Hematopoietic multipotent progenitor cell treated with erythropoietin and hydrocortisone succinate and interleukin-3 and kit ligand, for 15 days (in vitro differentiated cells): ENCODE data around the gene DMAC2L.

Experiments
- DNase-seq: peaks from one replicate; pipeline ENCODE4 v3.0.0-alpha.2; 2015; ENCODE audit warnings: low spot score

Gene DMAC2L

DNA sequence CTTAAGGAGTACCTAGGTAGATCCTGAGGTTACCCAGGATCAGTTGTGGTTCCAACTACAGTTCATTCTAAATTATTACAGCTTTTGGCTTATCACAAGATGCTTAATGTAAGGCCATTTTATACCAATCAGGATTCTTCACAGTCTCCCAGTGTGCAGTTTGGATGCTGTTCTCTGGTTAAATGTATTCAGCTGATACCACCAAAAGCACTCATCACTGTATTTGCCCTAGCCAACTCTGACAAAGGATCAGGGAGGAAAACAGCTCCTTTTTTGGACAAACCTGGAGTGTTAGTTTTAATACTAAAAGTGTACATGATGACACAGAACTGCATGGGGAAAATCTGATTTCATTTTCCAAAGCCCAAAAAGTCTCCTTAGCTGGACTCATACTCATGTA lies 19.5 kb downstream of the DMAC2L start:
- no peak for DNase-seq

DNA sequence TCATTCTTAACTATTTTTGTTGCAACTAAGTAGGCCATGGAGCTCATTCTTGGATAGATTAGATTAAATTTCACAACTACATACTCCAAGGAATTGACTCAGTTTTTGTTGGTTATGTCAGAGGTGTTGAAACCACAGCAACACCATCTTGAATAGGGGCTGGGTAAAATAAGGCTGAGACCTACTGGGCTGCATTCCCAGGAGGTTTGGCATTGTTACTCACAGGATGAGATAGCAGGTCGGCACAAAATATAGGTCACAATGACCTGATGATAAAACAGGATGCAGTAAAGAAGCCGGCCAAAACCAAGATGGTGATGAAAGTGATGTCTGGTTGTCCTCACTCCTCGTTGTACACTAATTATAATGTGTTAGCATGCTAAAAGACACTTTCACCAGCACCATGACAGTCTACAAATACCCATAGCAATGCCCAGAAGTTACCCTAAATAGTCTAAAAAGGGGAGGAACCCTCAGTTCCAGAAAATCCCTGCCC lies 20.9 kb downstream of the DMAC2L start:
- DNase-seq, result no peak

DNA sequence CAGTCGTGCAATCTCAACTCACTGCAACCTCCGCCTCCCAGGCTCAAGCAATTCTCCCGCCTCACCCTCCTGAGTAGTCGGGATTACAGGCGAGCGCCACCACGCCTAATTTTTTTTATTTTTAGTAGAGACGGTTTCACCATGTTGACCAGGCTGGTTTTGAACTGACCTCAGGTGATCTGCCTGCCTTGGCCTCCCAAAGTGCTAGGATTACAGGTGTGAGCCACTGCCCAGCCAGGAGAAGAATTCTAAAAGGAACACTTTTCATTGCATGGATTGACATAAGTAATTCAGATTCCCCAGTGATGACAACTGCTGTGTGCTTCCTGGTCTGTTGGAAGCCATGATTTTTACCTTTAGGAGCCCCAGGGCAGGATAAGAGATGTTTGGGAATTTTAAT lies 22.1 kb downstream of the DMAC2L start:
- DNase-seq, result no peak

DNA sequence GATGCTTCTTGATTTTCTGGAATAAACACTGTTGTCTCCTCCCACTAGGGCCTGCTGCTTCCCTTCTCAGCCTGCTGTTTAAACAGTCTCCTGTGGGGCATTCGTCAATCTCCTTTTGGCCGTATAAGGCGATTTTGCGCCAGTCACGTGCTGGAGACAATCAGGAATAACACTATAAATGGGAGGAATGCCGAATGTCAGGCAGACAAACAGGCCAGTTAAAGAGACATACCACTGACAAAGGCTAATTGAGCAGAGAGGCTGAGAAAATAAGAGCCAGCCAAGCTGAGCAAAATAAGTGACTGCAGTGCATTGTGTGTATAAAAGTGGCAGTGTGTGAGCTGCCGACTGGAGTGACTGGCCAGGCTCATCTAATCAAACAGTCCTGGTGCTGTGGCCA lies 23.3 kb downstream of the DMAC2L start:
- DNase-seq, result no peak

DNA sequence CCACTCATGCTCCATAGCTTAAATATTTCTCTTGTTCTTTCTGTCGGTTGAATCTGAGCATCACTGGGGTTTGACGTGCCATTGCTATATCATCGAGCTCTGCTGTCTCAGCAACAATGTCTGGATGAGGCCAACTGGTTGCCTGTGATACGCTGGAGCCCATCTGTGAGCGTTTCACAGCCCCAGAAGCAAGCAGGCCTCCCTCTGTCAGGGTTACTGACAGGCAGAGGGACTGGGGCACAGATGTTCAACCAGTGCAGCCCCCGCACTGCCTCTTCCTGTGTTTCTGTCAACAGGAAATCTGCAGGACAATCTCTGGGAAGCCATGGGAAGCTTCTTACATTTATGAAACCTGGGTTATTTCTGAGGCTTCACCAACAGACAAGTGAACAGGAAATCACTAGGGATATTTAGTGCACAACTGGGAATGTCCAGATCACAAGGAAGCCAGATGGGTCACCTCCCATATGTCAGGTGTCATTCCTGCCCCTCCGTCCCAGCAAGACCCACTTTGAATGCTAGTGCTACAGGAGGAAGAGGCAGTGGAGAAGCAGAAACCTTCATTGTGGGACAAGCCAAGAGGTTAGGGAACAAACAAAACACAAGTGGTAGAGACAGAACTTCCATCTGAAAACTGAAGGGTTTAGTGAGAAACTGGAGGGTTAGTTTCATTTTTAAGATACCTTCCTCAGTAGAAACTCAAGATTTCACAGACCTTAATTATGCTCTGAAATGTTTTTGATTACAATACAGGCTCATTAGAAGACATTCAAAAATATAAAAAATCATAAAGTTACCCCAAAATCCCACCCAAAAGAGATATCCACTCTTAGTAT lies 24.1 kb downstream of the DMAC2L start:
- DNase-seq, result peak; percentile 68

DNA sequence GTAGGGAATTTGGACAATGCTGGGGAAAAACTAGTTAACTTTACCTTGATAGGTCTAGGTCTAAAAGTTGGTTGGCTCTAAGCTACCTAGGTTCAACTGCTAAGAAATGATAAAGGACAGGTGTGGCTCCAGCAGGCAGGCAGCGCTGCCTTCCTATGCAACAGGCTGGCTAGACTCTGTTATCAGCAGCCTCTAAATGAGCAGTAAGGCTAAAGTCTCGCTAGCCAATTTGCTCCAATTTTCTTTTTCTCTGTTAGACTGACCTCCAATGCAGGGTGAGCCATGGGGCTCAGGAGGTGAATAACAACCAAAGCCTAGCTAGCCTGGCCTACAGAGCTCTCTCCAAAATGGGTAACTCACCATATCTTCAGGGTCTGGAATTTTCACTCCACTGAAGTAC lies 26.5 kb downstream of the DMAC2L start:
- DNase-seq, result peak; percentile 55

DNA sequence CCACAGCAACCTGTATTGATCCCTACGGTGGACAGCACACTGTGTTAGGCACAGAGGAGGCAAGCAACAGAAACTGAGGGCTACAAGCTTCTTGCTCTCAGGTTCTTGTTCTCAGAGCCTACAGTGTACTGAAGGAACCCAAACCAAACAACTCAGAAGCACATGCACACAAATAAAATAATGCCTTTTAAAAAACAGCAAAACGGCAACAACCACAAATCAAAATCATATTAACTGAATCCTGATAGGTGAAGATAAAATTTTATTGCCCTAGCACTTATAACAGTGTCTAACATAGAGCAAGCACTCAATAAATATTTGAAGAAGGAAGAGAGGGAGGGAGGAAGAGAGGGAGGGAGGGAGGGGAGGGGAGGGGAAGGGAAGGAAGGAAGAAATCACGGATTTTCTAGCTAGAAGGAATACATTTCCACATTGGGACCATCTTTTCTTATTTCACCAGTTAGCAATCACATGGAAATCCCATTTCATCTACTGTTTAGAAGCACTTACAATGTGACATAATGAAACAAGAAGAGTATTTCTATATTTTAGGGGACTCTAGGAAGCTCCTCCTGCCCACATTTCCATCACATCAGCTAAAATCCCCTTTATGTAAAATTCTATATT lies 27.2 kb downstream of the DMAC2L start:
- no peak for DNase-seq

DNA sequence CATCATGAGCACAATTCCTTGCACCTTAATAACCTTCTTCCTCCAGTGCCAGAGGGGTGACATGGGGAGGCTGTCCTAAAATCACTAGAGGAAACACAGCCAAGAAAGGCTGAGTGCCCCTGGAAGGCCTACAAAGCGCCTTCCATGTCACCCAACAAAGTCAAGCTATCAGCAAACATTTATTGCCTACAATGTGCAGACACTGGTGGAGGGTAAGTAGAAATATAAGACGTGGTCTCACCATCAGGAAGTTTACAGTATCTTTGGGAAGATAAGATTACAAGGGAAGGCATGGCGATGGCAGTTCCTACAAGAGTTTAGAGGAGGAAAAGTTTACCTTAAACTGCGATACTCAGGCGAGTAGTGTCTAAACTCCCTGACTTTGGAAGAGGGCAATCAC lies 27.9 kb downstream of the DMAC2L start:
- no peak for DNase-seq

DNA sequence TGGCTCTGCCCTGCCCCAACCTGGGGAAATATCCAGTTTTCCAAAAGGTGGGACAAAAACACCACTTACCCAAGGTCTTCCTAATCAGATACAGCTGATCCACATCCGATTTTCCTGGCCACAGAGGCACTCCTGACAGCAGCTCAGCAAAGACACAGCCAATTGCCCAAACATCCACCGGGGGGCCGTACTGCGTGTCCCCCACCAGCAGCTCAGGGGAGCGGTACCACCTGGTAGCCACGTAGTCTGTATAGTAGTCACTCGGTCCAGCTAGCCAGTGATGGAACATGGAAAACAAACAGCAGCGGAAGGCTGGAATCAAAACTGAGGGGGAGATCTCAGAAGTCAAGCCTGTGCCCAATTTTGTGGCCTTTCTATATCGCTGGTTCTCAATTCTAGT lies 28.8 kb downstream of the DMAC2L start:
- DNase-seq, result peak; percentile 31

DNA sequence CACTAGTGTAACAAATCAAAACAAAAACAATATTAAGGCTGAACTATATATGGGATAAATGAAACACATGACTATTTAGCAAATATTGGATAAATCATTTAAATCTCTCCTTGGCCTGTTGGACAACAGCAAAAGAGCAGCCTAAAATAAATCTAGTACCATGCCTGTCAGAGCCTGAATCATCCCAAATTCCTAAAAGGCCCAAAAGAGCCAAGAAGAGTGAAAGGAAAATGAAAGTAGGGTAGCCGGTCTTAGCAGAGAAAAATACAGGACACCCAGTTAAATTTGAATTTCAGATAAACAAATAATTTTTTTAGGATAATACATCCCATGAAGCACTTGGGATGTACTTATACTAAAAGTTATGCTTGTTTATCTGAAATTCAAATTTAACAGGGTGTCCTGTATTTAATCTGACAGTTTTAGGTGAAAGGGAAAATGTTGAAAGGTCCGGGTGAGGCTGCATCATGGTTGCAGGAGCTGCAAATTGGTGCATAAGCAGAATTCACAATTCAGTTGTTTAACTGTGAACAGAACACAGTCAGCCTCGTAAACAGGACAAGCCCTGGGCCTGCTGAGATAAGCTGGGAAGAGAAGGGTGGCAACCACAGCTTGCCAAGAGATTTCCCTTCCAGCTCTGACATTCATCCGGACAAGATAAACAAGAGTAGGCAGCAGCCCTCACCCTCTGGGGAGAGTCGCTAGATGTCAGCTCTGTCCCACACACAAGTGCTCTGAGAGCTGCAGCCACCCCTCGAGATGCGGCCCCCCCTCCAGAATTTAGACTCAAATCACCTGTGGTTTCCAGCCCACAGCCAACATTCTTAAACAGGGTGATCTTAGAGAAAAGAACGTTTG lies 30.3 kb downstream of the DMAC2L start:
- DNase-seq, result peak; percentile 96

DNA sequence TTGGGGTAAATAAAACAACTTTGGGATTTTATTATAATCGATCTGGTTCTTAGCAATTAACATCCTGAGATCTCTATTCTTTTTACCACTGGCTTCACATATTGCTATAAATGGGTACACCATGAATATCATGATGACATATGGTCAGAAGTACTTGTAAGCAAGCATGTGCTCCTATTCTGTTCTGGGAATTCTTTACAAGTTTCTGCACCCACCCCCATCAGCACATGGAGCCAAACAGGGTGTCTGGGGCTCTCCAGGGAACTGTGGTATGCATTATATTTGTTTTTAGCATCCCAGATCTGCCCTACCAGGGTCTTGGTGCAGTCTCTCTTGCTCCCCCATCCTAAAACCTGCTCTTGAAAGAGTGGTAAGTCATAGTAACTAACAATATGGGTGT lies 31.3 kb downstream of the DMAC2L start:
- peak; percentile 47 for DNase-seq

DNA sequence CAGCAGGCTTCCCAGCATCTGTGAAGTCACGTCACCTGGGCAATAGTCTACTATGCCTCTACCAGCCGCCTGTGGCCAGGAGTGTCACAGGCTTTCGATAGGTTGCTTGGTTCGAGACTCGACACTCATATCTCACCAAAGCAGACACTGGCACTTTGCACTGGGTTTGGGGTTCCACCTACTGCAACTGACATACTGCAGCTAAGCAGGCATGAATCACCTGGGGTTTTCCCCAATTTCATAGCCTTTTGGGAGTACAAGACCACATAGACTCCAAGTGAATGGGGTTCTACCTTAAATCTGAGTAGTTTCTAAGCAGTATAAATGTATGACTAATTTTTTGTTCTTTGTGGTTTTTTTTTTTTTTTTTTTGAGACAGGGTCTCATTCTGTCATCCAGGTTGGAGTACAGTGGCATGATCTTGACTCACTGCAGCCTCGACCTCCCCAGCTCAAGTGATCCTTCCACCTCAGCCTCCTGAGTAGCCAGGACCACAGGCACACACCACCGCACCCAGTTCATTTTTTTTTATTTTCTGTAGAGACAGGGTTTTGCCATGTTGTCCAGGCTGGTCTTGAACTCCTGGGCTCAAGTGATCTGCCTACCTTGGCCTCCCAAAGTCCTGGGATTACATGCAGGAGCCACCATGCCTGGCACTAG lies 32.1 kb downstream of the DMAC2L start:
- peak; percentile 93 for DNase-seq

DNA sequence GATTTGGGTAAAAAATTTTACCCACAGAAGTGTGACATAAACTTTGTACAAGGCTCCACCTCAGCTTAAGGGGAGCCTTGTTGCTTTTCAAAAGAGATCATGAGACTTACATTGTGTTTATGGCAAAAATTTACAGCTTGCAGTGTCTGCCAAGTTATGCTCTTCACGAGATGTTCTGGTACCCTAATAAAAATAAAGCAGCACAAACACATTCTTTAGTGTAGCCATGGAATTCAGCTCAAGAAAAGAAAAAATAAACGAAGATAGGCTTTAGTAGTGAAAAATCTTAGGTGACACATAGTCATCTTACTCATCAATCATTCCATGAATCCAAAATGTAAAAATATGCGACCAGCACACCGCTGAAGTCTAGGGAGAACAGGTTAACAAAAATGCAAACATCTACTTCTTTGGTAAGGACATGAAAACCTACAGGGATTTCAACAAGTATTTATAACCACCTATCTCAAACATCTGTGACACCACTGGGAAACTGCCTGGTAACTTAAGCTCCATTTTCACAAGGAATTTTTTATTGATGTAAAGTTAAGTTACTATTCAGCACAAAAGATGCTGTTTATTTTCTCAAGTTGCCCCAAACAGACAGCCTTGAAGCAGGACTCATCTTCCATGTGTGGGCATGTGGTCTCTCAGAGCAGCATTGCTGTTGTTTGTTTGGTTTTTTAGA lies 32.9 kb downstream of the DMAC2L start:
- peak; percentile 27 for DNase-seq

DNA sequence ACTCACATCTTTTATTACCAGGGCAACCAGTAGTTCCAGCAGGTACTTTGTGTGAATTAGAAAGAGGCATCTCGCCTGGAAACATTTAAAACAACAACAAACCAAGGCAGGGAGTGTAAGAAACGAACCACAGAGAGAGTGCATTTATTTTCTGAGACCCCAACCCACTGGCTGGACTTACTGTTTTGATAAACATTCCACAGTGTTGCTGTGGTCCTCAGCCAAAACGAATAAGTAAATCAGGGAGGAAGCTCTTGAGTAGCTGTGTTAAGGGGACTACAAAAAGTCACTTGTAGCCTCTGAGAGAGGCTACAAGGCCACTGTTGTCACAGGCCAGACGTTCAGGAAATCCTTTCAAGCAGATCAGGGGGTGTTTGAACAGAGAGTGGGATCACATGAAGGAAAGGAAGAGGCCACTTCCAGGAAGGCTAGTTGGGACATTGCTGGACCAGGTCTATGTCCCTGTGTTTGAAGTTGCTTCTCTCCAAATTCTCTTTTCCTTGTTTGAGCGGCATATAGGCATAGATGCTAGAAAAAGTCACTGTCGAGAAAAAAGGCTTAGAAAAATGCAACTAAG lies 33.8 kb downstream of the DMAC2L start:
- no peak for DNase-seq

DNA sequence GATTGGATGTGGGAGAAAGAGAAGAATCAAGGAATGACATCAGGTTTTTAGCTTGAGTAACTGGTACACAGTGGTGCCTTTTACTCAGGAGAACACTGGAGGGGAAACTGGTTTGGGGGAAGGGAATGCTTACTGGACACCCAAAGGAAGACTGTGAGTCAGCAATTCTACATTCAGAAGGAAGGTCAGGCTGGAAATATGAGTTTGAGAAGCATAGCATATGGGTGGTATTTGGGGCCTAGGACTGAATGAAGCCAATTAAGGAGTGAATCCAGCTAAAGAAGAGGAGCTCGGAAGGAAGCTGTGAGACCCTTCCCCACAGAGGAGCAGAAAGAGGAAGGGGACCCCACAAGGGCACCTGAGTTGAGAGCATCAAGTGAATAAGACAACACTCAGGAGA lies 35.4 kb downstream of the DMAC2L start:
- no peak for DNase-seq

DNA sequence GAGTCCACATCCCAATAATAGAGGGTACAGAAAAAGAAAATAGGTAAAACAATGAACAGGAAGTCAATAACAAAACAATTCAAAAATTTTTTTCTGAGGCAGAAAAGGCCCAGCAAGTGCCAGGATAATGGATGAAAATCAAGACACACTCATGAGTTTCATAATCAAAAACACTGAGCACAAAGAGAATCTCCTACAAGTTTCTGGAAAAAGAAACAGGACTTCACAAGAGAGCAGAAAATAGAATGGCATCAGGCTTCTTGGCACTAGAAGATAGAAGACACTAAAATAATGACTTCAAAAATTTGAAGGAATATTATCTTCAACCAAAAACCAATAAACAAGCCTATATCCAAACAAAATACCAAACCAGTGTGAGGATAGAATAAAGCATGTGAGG lies 36.8 kb downstream of the DMAC2L start:
- no peak for DNase-seq

DNA sequence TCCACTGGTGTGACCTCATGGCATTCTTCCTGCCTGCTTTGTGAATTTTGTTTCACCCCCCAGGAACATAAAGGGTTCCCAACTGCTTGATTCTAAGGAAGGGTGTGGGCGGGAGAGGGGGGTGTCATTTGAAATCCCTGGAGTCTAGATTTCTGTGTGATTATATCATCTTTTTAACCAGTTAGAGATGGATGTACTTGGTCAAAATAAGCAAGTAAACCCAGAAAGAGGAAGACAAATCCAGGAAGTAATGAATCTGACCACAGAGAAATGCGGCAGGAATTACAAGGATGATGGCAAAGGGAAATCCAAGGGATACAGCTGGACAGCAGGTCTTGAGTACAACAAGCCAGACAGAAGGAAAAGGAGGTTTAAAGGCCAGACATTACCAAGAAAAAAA lies 38.9 kb downstream of the DMAC2L start:
- DNase-seq, result no peak

DNA sequence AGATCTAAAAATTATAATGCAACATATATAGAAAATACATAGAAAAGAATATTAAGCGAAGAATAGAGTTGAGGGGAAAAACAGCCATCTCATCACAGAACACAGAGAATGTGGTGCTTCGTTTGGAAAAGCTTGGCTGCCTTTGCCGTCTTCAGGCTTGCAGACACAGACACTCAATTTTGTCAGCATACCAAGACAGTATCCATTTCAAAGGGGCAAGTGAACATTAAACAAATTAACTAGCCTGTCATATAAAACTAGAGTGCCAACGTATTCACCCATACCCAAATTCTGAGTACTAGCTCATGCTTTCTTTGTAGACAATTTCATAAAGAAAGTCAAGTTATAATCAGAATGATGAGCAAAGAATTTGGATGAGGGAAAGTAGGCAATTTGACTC lies 40.5 kb downstream of the DMAC2L start:
- DNase-seq, result no peak

DNA sequence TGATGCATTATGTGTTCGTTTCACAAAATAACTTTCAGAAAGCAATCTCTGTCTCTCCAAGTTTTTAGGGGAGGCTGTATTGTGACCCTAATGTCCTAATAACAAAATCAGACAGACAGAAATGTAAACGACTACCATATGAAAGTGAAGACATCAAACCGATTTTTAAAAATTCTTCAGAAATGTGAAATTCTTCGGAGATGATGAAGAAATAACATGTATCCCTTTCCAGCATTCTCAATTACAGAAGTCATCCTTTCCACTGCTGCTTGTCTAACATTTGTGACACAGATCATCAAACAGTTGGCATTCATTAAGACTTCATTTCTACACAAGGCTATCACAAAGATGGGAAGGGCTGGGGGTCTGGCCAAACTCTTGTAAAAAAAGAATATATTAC lies 41.0 kb downstream of the DMAC2L start:
- DNase-seq, result no peak

DNA sequence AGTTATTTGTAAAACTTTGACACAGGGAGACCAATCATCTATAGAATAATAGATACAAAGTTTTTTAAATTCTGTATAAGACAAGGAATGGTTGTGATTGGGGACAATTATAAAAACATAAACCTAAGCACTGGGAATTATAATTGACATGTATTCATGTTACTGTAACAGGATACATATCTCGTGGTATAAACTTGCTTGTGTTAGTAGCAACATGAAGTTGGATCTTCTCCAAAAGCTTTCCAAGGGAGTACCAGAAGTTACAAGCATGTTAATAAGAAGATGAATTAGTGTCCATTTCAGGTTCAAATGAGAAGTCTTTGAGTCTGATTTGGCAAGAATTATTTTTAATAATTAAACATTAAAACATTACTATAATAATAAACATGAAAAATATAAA lies 42.4 kb downstream of the DMAC2L start:
- DNase-seq, result no peak

DNA sequence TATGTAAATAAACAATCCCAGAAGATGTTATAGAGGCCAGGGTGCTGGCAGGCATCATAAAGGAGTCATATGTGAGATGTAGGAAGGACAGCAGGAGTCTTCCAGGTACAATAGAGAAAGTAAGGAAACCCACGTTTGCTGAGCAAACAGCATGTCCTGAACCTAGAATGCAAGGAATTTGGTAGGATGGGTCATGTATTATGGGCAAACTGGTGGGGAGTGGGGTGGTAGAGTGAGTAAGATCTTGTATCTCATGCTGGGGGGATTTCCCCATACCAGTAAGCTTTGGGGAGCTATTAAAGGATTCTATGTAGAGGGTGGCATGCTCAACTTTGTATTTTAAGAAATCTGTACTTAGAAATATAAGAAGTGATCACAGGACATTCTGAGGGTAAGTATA lies 43.6 kb downstream of the DMAC2L start:
- DNase-seq, result no peak
